Calu3 (cell line): Measurements from ENCODE around the gene GRHPR. TPM values are rescaled to one million over a fixed set of nuclear protein-coding genes. Genes with fewer than 3 reads are reported as not detected.
"Not testable (repeated sequence)": the region's sequence is repeated elsewhere in the genome, so short reads cannot be mapped to it uniquely, and the experiment has no call there.

Experiments used
- BruUV-seq: library from RNA; stranded (reverse); fragments of 400-500 nt; replicated peaks from 2 replicates; lab custom pipeline; 2021; lab: Mats Ljungman, UMichigan
- CTCF ChIA-PET: fragments of 300-600 bp; sonication (Branson Sonifier 250); formaldehyde crosslinking; loops from one replicate; lab custom pipeline; 2022; ENCODE audit warnings: antibody characterized with exemption; lab: Charles Lee
- DNase-seq: peaks from one replicate; pipeline ENCODE4 v3.0.0; 2022
- H3K27ac Mint-ChIP-seq: one replicate; pipeline ENCODE4 v1.8.0; 2022; ENCODE audit warnings: mixed read lengths; ENCODE audit not compliant: unreplicated experiment
- H3K27me3 Mint-ChIP-seq: one replicate; pipeline ENCODE4 v1.8.0; 2022; ENCODE audit warnings: mixed read lengths; ENCODE audit not compliant: unreplicated experiment
- H3K36me3 Mint-ChIP-seq: one replicate; pipeline ENCODE4 v1.8.0; 2022; ENCODE audit warnings: mild to moderate bottlenecking, moderate library complexity, mixed read lengths; ENCODE audit not compliant: insufficient read depth, unreplicated experiment
- H3K4me1 Mint-ChIP-seq: one replicate; pipeline ENCODE4 v1.8.0; 2022; ENCODE audit warnings: mild to moderate bottlenecking, low read depth, mixed read lengths; ENCODE audit not compliant: unreplicated experiment
- H3K4me3 Mint-ChIP-seq: one replicate; pipeline ENCODE4 v1.8.0; 2022; ENCODE audit warnings: mild to moderate bottlenecking, low read depth, moderate library complexity, mixed read lengths; ENCODE audit not compliant: unreplicated experiment
- H3K9me3 Mint-ChIP-seq: one replicate; pipeline ENCODE4 v1.8.0; 2022; ENCODE audit warnings: low read depth, mixed read lengths; ENCODE audit not compliant: unreplicated experiment
- CTCF ChIP-seq: fragments of 200-600 bp; IDR thresholded peaks from one replicate; pipeline ENCODE4 v1.8.0; 2022; ENCODE audit warnings: antibody characterized with exemption; ENCODE audit not compliant: unreplicated experiment
- intact Hi-C: fragments of 100-400 bp; cut with micrococcal nuclease; formaldehyde crosslinking; loops from one replicate; pipeline ENCODE4 v1.10.0; 2022; ENCODE audit not compliant: unreplicated experiment
- total RNA-seq: library from RNA; stranded (reverse); gene quantifications from 2 replicates; pipeline ENCODE4 v1.2.3, GENCODE V29; 2022

Gene GRHPR
- total RNA-seq, 1 experiment from 2014 or later, result 28.0 TPM

- Mint-ChIP-seq H3K4me3 (no peak overlapping the region), H3K27ac (no peak overlapping the region), H3K4me1 (no peaks in the 10 kb centered on the region), H3K27me3 (peaks cover 14% of the 10 kb centered on the region), H3K36me3 (no peaks in the 10 kb centered on the region), H3K9me3 (no peaks in the 10 kb centered on the region)
- BruUV-seq, result no TSS peak
- no peak for TF ChIP-seq CTCF
- DNase-seq, result no peak
- intact Hi-C loops, result no loop called here
- CTCF ChIA-PET, result no interaction called here
Measured at GRCh38 chr9:37392272-37392671, 30.2 kb upstream of the GRHPR start.

- Mint-ChIP-seq H3K27ac (no peak overlapping the region), H3K36me3 (no peaks in the 10 kb centered on the region), H3K4me3 (no peak overlapping the region), H3K4me1 (no peaks in the 10 kb centered on the region), H3K9me3 (no peaks in the 10 kb centered on the region), H3K27me3 (peaks cover 14% of the 10 kb centered on the region)
- no TSS peak for BruUV-seq
- intact Hi-C loops, result no loop called here
- DNase-seq, result no peak
- CTCF ChIA-PET, result no interaction called here
- no peak for TF ChIP-seq CTCF
Measured at GRCh38 chr9:37395229-37395628, 27.3 kb upstream of the GRHPR start.

GRCh38 chr9:37395663-37396062 is 26.8 kb upstream of the GRHPR start:
- no peak for DNase-seq
- Mint-ChIP-seq H3K4me3 (no peak overlapping the region), H3K9me3 (no peaks in the 10 kb centered on the region), H3K27ac (no peak overlapping the region), H3K36me3 (no peaks in the 10 kb centered on the region), H3K27me3 (peaks cover 14% of the 10 kb centered on the region), H3K4me1 (no peaks in the 10 kb centered on the region)
- intact Hi-C loops, result no loop called here
- no peak for TF ChIP-seq CTCF
- CTCF ChIA-PET, result no interaction called here
- no TSS peak for BruUV-seq

- intact Hi-C loops, H3K4me3 Mint-ChIP-seq, CTCF ChIA-PET, H3K36me3 Mint-ChIP-seq, DNase-seq, H3K4me1 Mint-ChIP-seq, BruUV-seq, H3K27ac Mint-ChIP-seq, H3K9me3 Mint-ChIP-seq: not testable (repeated sequence)
- H3K27me3 Mint-ChIP-seq, result peaks cover 14% of the 10 kb centered on the region
Measured at GRCh38 chr9:37397948-37398347, 24.5 kb upstream of the GRHPR start.

- Mint-ChIP-seq H3K4me1 (no peaks in the 10 kb centered on the region), H3K36me3 (no peaks in the 10 kb centered on the region), H3K4me3 (no peak overlapping the region), H3K27me3 (peaks cover 14% of the 10 kb centered on the region), H3K9me3 (no peaks in the 10 kb centered on the region), H3K27ac (no peak overlapping the region)
- CTCF ChIA-PET, result no interaction called here
- intact Hi-C loops, result no loop called here
- TF ChIP-seq CTCF, result no peak
- no peak for DNase-seq
- no TSS peak for BruUV-seq
Measured at GRCh38 chr9:37398464-37399025, 24.0 kb upstream of the GRHPR start.
